ENCODE results near the gene BMP7. TPM values are rescaled to one million over a fixed set of nuclear protein-coding genes. Genes with fewer than 3 reads are reported as not detected.
A peak's percentile ranks its signal among the peaks of the same experiment; 100 is the strongest.

BMP7 gene
- total and polyA plus RNA-seq, 2 experiments from 2014 or later: not detected

DNA sequence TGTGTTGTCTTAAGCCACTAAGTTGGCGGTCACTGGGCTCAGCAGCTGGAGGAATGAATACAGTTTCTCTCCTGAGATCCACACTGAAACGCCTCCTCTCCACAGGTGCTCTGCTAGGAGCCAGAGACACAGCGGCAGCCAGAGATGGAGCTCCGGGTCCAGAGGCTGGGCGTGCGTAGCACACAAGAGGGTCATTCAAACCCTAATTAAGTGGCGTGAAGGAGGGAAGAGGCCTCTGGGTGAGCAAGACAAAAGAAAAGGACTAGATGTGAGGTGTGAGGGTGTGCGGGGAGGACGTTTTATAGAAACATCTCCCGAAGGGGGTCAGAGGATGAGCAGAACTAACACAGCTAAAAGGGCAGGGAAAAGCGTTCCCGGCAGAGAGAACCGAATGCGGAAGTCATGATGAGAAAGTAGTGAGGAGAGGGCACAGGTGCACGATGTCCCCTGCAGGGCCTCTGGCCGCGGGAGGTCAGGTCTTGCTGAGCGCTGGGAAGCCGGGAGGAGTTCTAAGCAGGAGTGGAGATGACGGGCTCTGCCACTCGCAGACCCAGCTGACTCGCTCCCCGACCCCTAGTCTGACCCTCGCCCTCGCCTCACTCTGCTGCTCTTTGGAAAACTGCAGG is 54.4 kb downstream of the BMP7 start:
- Histone ChIP-seq H3K27ac (no peak overlapping the region), H3K9ac (peak overlapping the region; percentile 27; the same call in 1 of the 2 replicates)
- DNase-seq: peak; percentile 13

DNA sequence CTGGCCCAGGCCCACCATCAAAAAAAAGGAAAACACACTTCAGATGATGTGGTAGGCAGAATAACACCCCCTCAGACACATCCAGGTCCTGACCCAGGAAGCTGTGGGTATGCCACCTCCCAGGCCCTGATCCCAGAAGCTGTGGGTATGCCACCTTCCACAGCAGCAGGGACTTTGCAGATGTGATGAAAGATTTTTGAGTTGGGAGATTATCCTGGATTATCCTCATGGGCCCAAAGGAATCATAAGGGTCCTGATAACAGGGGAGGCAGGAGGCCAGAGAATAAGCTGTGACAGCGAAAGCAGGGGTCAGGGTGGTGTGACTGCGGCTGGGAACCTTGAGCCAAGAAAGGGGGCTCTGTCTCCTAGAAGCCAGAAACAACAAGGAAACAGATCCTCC is 55.0 kb downstream of the BMP7 start:
- peaks cover 33% of the 10 kb centered on the region for H3K27me3 ChIP-seq (replicated peaks; ENCODE audit: insufficient read depth)
- in situ Hi-C loops (cut with MboI): no loop called here
- 0 out of 2 replicates have a peak, but pooled peaks cover 5% of the 10 kb centered on the region for H3F3A ChIP-seq (ENCODE audit: insufficient read depth)
- H3K27ac ChIP-seq: no peak overlapping the region
- no peak overlapping the region for H3K4me3 ChIP-seq
- H3K9ac ChIP-seq: no peak overlapping the region
- H3K9me2 ChIP-seq (ENCODE audit: insufficient read depth): no peaks in the 10 kb centered on the region
- no peak overlapping the region for H2AFZ ChIP-seq
- DNase-seq: no peak
- no peaks in the 10 kb centered on the region for H3K79me2 ChIP-seq (ENCODE audit: insufficient read depth)
- H3K36me3 ChIP-seq (ENCODE audit: low read depth): no peaks in the 10 kb centered on the region
- TF ChIP-seq EZH2 (IDR thresholded peaks at IDR 0.05; ENCODE audit: insufficient read depth, poor library complexity, severe bottlenecking) (no peak), EZH2phosphoT487 (IDR thresholded peaks at IDR 0.05; ENCODE audit: insufficient read depth, low read depth) (no peak)
- WGBS, 2 experiments (ENCODE audit: low coverage in 1 of 2, low lambda C conversion rate in 2 of 2, missing lambda C conversion rate in 2 of 2): 100% methylated on average over 2 of the region's 2 CpGs
- peaks cover 5% of the 10 kb centered on the region; the same call in 1 of the 2 replicates for H3K4me1 ChIP-seq (ENCODE audit: insufficient read depth)
- no peaks in the 10 kb centered on the region for H3K9me3 ChIP-seq (ENCODE audit: low read depth)
- H4K20me1 ChIP-seq (ENCODE audit: insufficient read depth): no peaks in the 10 kb centered on the region
- H3K4me2 ChIP-seq (ENCODE audit: unreplicated experiment): no peak overlapping the region

More for the DNA sequence above, 54.4 kb downstream of the BMP7 start:
- Histone ChIP-seq H3K4me1 (ENCODE audit: insufficient read depth) (peaks cover 5% of the 10 kb centered on the region; the same call in 1 of the 2 replicates), H3K79me2 (ENCODE audit: insufficient read depth) (no peaks in the 10 kb centered on the region), H3K4me2 (ENCODE audit: unreplicated experiment) (peak overlapping the region; percentile 24), H2AFZ (no peak overlapping the region), H3K4me3 (no peak overlapping the region), H4K20me1 (ENCODE audit: insufficient read depth) (no peaks in the 10 kb centered on the region), H3K9me3 (ENCODE audit: low read depth) (no peaks in the 10 kb centered on the region), H3K27me3 (replicated peaks; ENCODE audit: insufficient read depth) (peaks cover 33% of the 10 kb centered on the region), H3F3A (ENCODE audit: insufficient read depth) (0 out of 2 replicates have a peak, but pooled peaks cover 5% of the 10 kb centered on the region), H3K9me2 (ENCODE audit: insufficient read depth) (no peaks in the 10 kb centered on the region), H3K36me3 (ENCODE audit: low read depth) (no peaks in the 10 kb centered on the region)
- TF ChIP-seq EZH2 (IDR thresholded peaks at IDR 0.05; ENCODE audit: insufficient read depth, poor library complexity, severe bottlenecking): no peak
- no peak for TF ChIP-seq EZH2phosphoT487 (IDR thresholded peaks at IDR 0.05; ENCODE audit: insufficient read depth, low read depth)
- 72 to 73% methylated on average over 25 of the region's 25 CpGs for WGBS, 2 experiments (ENCODE audit: low coverage in 1 of 2, low lambda C conversion rate in 2 of 2, missing lambda C conversion rate in 2 of 2)
- in situ Hi-C loops (cut with MboI): no loop called here

DNA sequence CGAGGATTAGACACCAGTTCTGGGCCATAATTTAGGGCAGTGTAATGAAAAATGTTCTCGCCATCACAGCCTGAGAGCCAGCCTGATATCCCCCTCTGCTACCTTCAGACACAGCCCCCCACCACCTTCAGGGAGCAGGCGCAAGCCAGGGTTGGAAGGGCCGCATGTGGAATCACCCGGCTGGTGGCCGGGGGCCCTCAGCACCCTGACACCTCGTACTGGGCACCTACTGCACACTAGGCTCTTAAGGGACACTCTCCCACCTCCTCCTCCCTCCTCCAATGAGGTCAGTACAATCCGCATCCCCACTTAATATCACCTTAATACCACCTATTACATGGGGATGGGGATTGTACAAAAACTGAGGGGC is 55.5 kb downstream of the BMP7 start:
- no peak overlapping the region for H2AFZ ChIP-seq
- peaks cover 30% of the 10 kb centered on the region for H3K27me3 ChIP-seq (replicated peaks; ENCODE audit: insufficient read depth)
- WGBS, 2 experiments (ENCODE audit: low coverage in 1 of 2, low lambda C conversion rate in 2 of 2, missing lambda C conversion rate in 2 of 2): 90 to 92% methylated on average over 8 of the region's 8 CpGs
- no peaks in the 10 kb centered on the region for H3K9me3 ChIP-seq (ENCODE audit: low read depth)
- no peaks in the 10 kb centered on the region for H4K20me1 ChIP-seq (ENCODE audit: insufficient read depth)
- in situ Hi-C loops (cut with MboI): no loop called here
- H3K79me2 ChIP-seq (ENCODE audit: insufficient read depth): no peaks in the 10 kb centered on the region
- H3K9ac ChIP-seq: no peak overlapping the region
- 0 out of 2 replicates have a peak, but pooled peaks cover 7% of the 10 kb centered on the region for H3F3A ChIP-seq (ENCODE audit: insufficient read depth)
- H3K4me1 ChIP-seq (ENCODE audit: insufficient read depth): peaks cover 7% of the 10 kb centered on the region
- DNase-seq: no peak
- H3K9me2 ChIP-seq (ENCODE audit: insufficient read depth): no peaks in the 10 kb centered on the region
- H3K4me3 ChIP-seq: no peak overlapping the region
- H3K4me2 ChIP-seq (ENCODE audit: unreplicated experiment): no peak overlapping the region
- no peaks in the 10 kb centered on the region for H3K36me3 ChIP-seq (ENCODE audit: low read depth)
- TF ChIP-seq EZH2 (IDR thresholded peaks at IDR 0.05; ENCODE audit: insufficient read depth, poor library complexity, severe bottlenecking): no peak
- TF ChIP-seq EZH2phosphoT487 (IDR thresholded peaks at IDR 0.05; ENCODE audit: insufficient read depth, low read depth): no peak
- H3K27ac ChIP-seq: no peak overlapping the region

DNA sequence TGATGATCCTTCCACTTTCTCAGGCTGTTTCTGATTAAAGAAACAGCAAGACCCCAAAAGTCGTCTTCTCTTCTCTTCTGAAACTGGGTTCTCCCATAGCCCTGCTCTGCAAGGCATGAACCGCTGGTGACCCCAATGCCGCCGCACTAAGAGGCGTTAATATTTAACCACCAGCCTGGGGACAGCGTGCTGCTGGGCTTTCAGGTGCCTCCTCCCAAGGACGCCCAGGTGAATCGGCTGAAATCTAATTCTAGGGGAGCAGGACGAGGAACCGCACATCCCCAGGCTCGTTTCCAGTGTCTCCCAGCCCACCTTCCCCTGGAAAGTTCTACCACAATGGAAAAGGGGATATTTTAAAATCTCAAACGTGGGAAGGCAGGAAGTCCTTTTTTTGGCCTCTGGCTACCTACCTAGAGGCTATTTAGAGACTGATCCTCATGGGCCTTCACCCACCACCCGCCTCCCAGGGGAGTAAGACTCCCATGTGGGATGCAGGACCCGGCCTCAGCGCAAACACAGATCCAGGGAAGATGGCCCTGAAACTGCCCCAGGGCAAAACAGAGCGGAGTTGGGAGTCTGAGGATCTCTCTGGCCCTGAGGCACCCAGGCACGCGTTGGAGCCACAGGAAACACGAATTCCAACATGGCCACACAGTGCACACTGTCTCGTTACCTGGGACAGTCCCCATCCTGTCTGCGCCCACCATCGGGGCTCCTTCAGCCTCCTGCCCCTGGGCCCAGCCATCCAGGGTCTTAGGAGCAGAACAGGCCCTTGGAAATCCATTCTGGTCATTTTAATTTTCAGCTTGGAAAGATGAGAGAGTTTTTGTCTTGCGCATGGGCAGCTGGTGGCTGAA is 56.2 kb downstream of the BMP7 start:
- Histone ChIP-seq H3K9me2 (ENCODE audit: insufficient read depth) (no peaks in the 10 kb centered on the region), H3K4me1 (ENCODE audit: insufficient read depth) (peaks cover 11% of the 10 kb centered on the region), H3K36me3 (ENCODE audit: low read depth) (no peaks in the 10 kb centered on the region), H3K4me3 (no peak overlapping the region), H3F3A (ENCODE audit: insufficient read depth) (peaks cover 12% of the 10 kb centered on the region), H3K9ac (no peak overlapping the region), H3K9me3 (ENCODE audit: low read depth) (no peaks in the 10 kb centered on the region), H3K27me3 (replicated peaks; ENCODE audit: insufficient read depth) (peaks cover 24% of the 10 kb centered on the region), H3K4me2 (ENCODE audit: unreplicated experiment) (no peak overlapping the region), H4K20me1 (ENCODE audit: insufficient read depth) (no peaks in the 10 kb centered on the region), H3K79me2 (ENCODE audit: insufficient read depth) (no peaks in the 10 kb centered on the region), H2AFZ (no peak overlapping the region), H3K27ac (no peak overlapping the region)
- TF ChIP-seq EZH2phosphoT487 (IDR thresholded peaks at IDR 0.05; ENCODE audit: insufficient read depth, low read depth) (no peak), EZH2 (IDR thresholded peaks at IDR 0.05; ENCODE audit: insufficient read depth, poor library complexity, severe bottlenecking) (no peak)
- WGBS, 2 experiments (ENCODE audit: low coverage in 1 of 2, low lambda C conversion rate in 2 of 2, missing lambda C conversion rate in 2 of 2): 83 to 85% methylated on average over 23 of the region's 23 CpGs
- in situ Hi-C loops (cut with MboI): no loop called here
- DNase-seq: no peak
